Globus pallidus (tissue), 1 donor: ENCODE measurements around the gene TJP1.
"Not testable (repeated sequence)": the region's sequence is repeated elsewhere in the genome, so short reads cannot be mapped to it uniquely, and the experiment has no call there.

Source experiments
- DNase-seq: peaks from one replicate; pipeline ENCODE4 v3.0.0-alpha.2; 2015; ENCODE audit warnings: low spot score

TJP1 gene

GRCh38 chr15:29682781-29683180 is 139.5 kb downstream of the TJP1 start:
- DNase-seq, result no peak

- DNase-seq, result no peak
Measured at GRCh38 chr15:29682361-29682760, 139.9 kb downstream of the TJP1 start.

- DNase-seq, result no peak
Measured at GRCh38 chr15:29681946-29682345, 140.3 kb downstream of the TJP1 start.

- DNase-seq, result no peak
Measured at GRCh38 chr15:29681166-29681845, 141.0 kb downstream of the TJP1 start.

GRCh38 chr15:29680465-29681165 is 141.7 kb downstream of the TJP1 start:
- no peak for DNase-seq

GRCh38 chr15:29678504-29679034 is 143.7 kb downstream of the TJP1 start:
- no peak for DNase-seq

GRCh38 chr15:29677871-29678461 is 144.3 kb downstream of the TJP1 start:
- DNase-seq, result no peak

- DNase-seq, result no peak
Measured at GRCh38 chr15:29677455-29677854, 144.8 kb downstream of the TJP1 start.

GRCh38 chr15:29676961-29677402 is 145.3 kb downstream of the TJP1 start:
- DNase-seq, result no peak

GRCh38 chr15:29676374-29676960 is 145.8 kb downstream of the TJP1 start:
- not testable (repeated sequence) for DNase-seq

GRCh38 chr15:29675791-29676301 is 146.4 kb downstream of the TJP1 start:
- DNase-seq, result no peak

- no peak for DNase-seq
Measured at GRCh38 chr15:29674661-29675533, 147.4 kb downstream of the TJP1 start.

GRCh38 chr15:29672923-29673809 is 149.1 kb downstream of the TJP1 start:
- no peak for DNase-seq

GRCh38 chr15:29672446-29672845 is 149.8 kb downstream of the TJP1 start:
- no peak for DNase-seq

GRCh38 chr15:29672046-29672445 is 150.2 kb downstream of the TJP1 start:
- DNase-seq, result not testable (repeated sequence)

- DNase-seq, result no peak
Measured at GRCh38 chr15:29670998-29671981, 151.0 kb downstream of the TJP1 start.

GRCh38 chr15:29670266-29670665 is 152.0 kb downstream of the TJP1 start:
- DNase-seq, result no peak

- no peak for DNase-seq
Measured at GRCh38 chr15:29669823-29670222, 152.4 kb downstream of the TJP1 start.

- peak; percentile 87 for DNase-seq
Measured at GRCh38 chr15:29668120-29668602, 154.1 kb downstream of the TJP1 start.
